ENCODE data around the gene PLAC8. TPM values are rescaled to one million over a fixed set of nuclear protein-coding genes. Genes with fewer than 3 reads are reported as not detected.

PLAC8 gene
- total RNA-seq, 1 donor from 2014 or later: not detected

GRCh38 chr4:83109480-83110222 lies 4.9 kb downstream of the PLAC8 start:
- H3K36me3 Mint-ChIP-seq (ENCODE audit: low read depth, unreplicated experiment): no peaks in the 10 kb centered on the region
- peak overlapping the region; percentile 85 for H3K4me3 Mint-ChIP-seq (ENCODE audit: unreplicated experiment)
- H3K4me1 Mint-ChIP-seq (ENCODE audit: unreplicated experiment): peaks cover 3% of the 10 kb centered on the region
- no peaks in the 10 kb centered on the region for H3K27me3 Mint-ChIP-seq (ENCODE audit: unreplicated experiment)
- H3K27ac Mint-ChIP-seq (ENCODE audit: unreplicated experiment): no peak overlapping the region
- TF ChIP-seq CTCF (IDR thresholded peaks at IDR 0.05; ENCODE audit: unreplicated experiment): no peak
- peak; percentile 45 for DNase-seq (ENCODE audit: low spot score)
- no peaks in the 10 kb centered on the region for H3K9me3 Mint-ChIP-seq (ENCODE audit: unreplicated experiment)

GRCh38 chr4:83108101-83108861 lies 6.2 kb downstream of the PLAC8 start:
- Mint-ChIP-seq H3K27me3 (ENCODE audit: unreplicated experiment) (no peaks in the 10 kb centered on the region), H3K9me3 (ENCODE audit: unreplicated experiment) (no peaks in the 10 kb centered on the region), H3K36me3 (ENCODE audit: low read depth, unreplicated experiment) (no peaks in the 10 kb centered on the region), H3K27ac (ENCODE audit: unreplicated experiment) (no peak overlapping the region), H3K4me1 (ENCODE audit: unreplicated experiment) (peaks cover 3% of the 10 kb centered on the region), H3K4me3 (ENCODE audit: unreplicated experiment) (no peak overlapping the region)
- no peak for DNase-seq (ENCODE audit: low spot score)
- no peak for TF ChIP-seq CTCF (IDR thresholded peaks at IDR 0.05; ENCODE audit: unreplicated experiment)

- H3K4me1 Mint-ChIP-seq (ENCODE audit: unreplicated experiment): peaks cover 3% of the 10 kb centered on the region
- peaks cover 2% of the 10 kb centered on the region for H3K27me3 Mint-ChIP-seq (ENCODE audit: unreplicated experiment)
- no peaks in the 10 kb centered on the region for H3K36me3 Mint-ChIP-seq (ENCODE audit: low read depth, unreplicated experiment)
- DNase-seq (ENCODE audit: low spot score): no peak
- H3K27ac Mint-ChIP-seq (ENCODE audit: unreplicated experiment): no peak overlapping the region
- no peak for TF ChIP-seq CTCF (IDR thresholded peaks at IDR 0.05; ENCODE audit: unreplicated experiment)
- H3K9me3 Mint-ChIP-seq (ENCODE audit: unreplicated experiment): no peaks in the 10 kb centered on the region
- no peak overlapping the region for H3K4me3 Mint-ChIP-seq (ENCODE audit: unreplicated experiment)
Observed at GRCh38 chr4:83107631-83108030, 6.9 kb downstream of the PLAC8 start.

GRCh38 chr4:83104991-83105390 lies 9.5 kb downstream of the PLAC8 start:
- peaks cover 2% of the 10 kb centered on the region for H3K27me3 Mint-ChIP-seq (ENCODE audit: unreplicated experiment)
- H3K27ac Mint-ChIP-seq (ENCODE audit: unreplicated experiment): no peak overlapping the region
- H3K4me1 Mint-ChIP-seq (ENCODE audit: unreplicated experiment): no peaks in the 10 kb centered on the region
- H3K4me3 Mint-ChIP-seq (ENCODE audit: unreplicated experiment): no peak overlapping the region
- no peaks in the 10 kb centered on the region for H3K9me3 Mint-ChIP-seq (ENCODE audit: unreplicated experiment)
- H3K36me3 Mint-ChIP-seq (ENCODE audit: low read depth, unreplicated experiment): no peaks in the 10 kb centered on the region
- no peak for DNase-seq (ENCODE audit: low spot score)
- no peak for TF ChIP-seq CTCF (IDR thresholded peaks at IDR 0.05; ENCODE audit: unreplicated experiment)

- H3K9me3 Mint-ChIP-seq (ENCODE audit: unreplicated experiment): no peaks in the 10 kb centered on the region
- H3K4me1 Mint-ChIP-seq (ENCODE audit: unreplicated experiment): no peaks in the 10 kb centered on the region
- DNase-seq (ENCODE audit: low spot score): no peak
- H3K27me3 Mint-ChIP-seq (ENCODE audit: unreplicated experiment): peaks cover 3% of the 10 kb centered on the region
- no peak for TF ChIP-seq CTCF (IDR thresholded peaks at IDR 0.05; ENCODE audit: unreplicated experiment)
- no peak overlapping the region for H3K4me3 Mint-ChIP-seq (ENCODE audit: unreplicated experiment)
- no peaks in the 10 kb centered on the region for H3K36me3 Mint-ChIP-seq (ENCODE audit: low read depth, unreplicated experiment)
- no peak overlapping the region for H3K27ac Mint-ChIP-seq (ENCODE audit: unreplicated experiment)
Observed at GRCh38 chr4:83096397-83096796, 18.1 kb downstream of the PLAC8 start.
